ENCODE results near the gene HSPH1. TPM values are rescaled to one million over a fixed set of nuclear protein-coding genes. Genes with fewer than 3 reads are reported as not detected.
A peak's percentile ranks its signal among the peaks of the same experiment; 100 is the strongest.

The HSPH1 gene
- total and polyA plus RNA-seq, 2 of the 13 experiments (the other 11 are each of a cell fraction or from before 2014, with no cell fraction given), result 13.0 to 62.9 TPM

GRCh38 chr13:31161557-31162150 is at the start of gene HSPH1 (continued):
- TF ChIP-seq NFATC3 (CRISPR knock-in tag; IDR thresholded peaks at IDR 0.05) (no peak), WIZ (CRISPR knock-in tag; IDR thresholded peaks at IDR 0.05) (no peak), ZNF724P (CRISPR knock-in tag; IDR thresholded peaks at IDR 0.05; ENCODE audit: borderline replicate concordance) (no peak), BCLAF1 (IDR thresholded peaks at IDR 0.05) (no peak), TBL1XR1 (IDR thresholded peaks at IDR 0.05; ENCODE audit: borderline replicate concordance, low read length, partially characterized antibody) (no peak), ZNF234 (CRISPR knock-in tag; conservative IDR thresholded peaks at IDR 0.05) (peak; percentile 83; the same call in 1 of the 2 replicates), ZNF678 (CRISPR knock-in tag; IDR thresholded peaks at IDR 0.05) (no peak), ZNF605 (CRISPR knock-in tag; IDR thresholded peaks at IDR 0.05) (peak; percentile 92), TCF7 (IDR thresholded peaks at IDR 0.05; ENCODE audit: low read depth) (no peak), CAMTA2 (CRISPR knock-in tag; IDR thresholded peaks at IDR 0.05; ENCODE audit: borderline replicate concordance) (no peak), ATM (IDR thresholded peaks at IDR 0.05; ENCODE audit: borderline replicate concordance) (no peak), REST (IDR thresholded peaks at IDR 0.05; ENCODE audit: borderline replicate concordance in 1 of 2, low read depth in 1 of 2, low read length in 2 of 2) (no peak), BRCA1 (CRISPR knock-in tag; IDR thresholded peaks at IDR 0.05) (0 out of 2 replicates have a peak, but pooled peaks have one; percentile 22), BCL6 (CRISPR knock-in tag; IDR thresholded peaks at IDR 0.05) (peak; percentile 24; the same call in 1 of the 2 replicates), ZNF619 (CRISPR knock-in tag; IDR thresholded peaks at IDR 0.05) (no peak), HOXA7 (CRISPR knock-in tag; IDR thresholded peaks at IDR 0.05) (no peak), RERE (CRISPR knock-in tag; IDR thresholded peaks at IDR 0.05; ENCODE audit: low read depth) (no peak; the same call in 1 of the 2 replicates), ZNF850 (CRISPR knock-in tag; conservative IDR thresholded peaks at IDR 0.05) (no peak), MAFK (conservative IDR thresholded peaks at IDR 0.05 in 1 of 2, IDR thresholded peaks at IDR 0.05 in 1 of 2; ENCODE audit: low read length in 2 of 2) (no peak)

Data from HepG2 (cell line).